Urothelium cell line (cell line): ENCODE results near the gene CFAP61.
A peak's percentile ranks its signal among the peaks of the same experiment; 100 is the strongest.
"Not testable (repeated sequence)": the region's sequence is repeated elsewhere in the genome, so short reads cannot be mapped to it uniquely, and the experiment has no call there.

Experiments used
- DNase-seq: peaks from one replicate; pipeline ENCODE4 v3.0.0; 2011; ENCODE audit warnings: low spot score, mixed read lengths
- FAIRE-seq: peaks from 2 replicates; lab custom pipeline; 2011; peaks lifted over from hg19 to GRCh38; lab: Jason Lieb, UNC

The CFAP61 gene

GRCh38 chr20:20085071-20085470 is 32.7 kb downstream of the CFAP61 start:
- DNase-seq (no peak), FAIRE-seq (no peak)

GRCh38 chr20:20085812-20086211 is 33.5 kb downstream of the CFAP61 start:
- DNase-seq, result no peak
- no peak for FAIRE-seq

- DNase-seq, result no peak
- FAIRE-seq, result no peak
Measured at GRCh38 chr20:20089018-20089417, 36.7 kb downstream of the CFAP61 start.

GRCh38 chr20:20089939-20090338 is 37.6 kb downstream of the CFAP61 start:
- FAIRE-seq, result no peak
- DNase-seq, result no peak

GRCh38 chr20:20092827-20093226 is 40.5 kb downstream of the CFAP61 start:
- no peak for DNase-seq
- no peak for FAIRE-seq

GRCh38 chr20:20094410-20094809 is 42.1 kb downstream of the CFAP61 start:
- FAIRE-seq (no peak), DNase-seq (no peak)

GRCh38 chr20:20095114-20095872 is 43.0 kb downstream of the CFAP61 start:
- no peak for FAIRE-seq
- DNase-seq, result no peak

- FAIRE-seq (no peak), DNase-seq (no peak)
Measured at GRCh38 chr20:20096421-20096820, 44.1 kb downstream of the CFAP61 start.

- DNase-seq, result no peak
- no peak for FAIRE-seq
Measured at GRCh38 chr20:20100881-20101280, 48.5 kb downstream of the CFAP61 start.

GRCh38 chr20:20102163-20102562 is 49.8 kb downstream of the CFAP61 start:
- no peak for DNase-seq
- no peak for FAIRE-seq

GRCh38 chr20:20102716-20103258 is 50.5 kb downstream of the CFAP61 start:
- no peak for DNase-seq

GRCh38 chr20:20103486-20103885 is 51.2 kb downstream of the CFAP61 start:
- FAIRE-seq (no peak), DNase-seq (no peak)

More at GRCh38 chr20:20102716-20103258, 50.5 kb downstream of the CFAP61 start:
- FAIRE-seq, result no peak

GRCh38 chr20:20123187-20123586 is 70.9 kb downstream of the CFAP61 start:
- not testable (repeated sequence) for FAIRE-seq, DNase-seq

- no peak for FAIRE-seq
Measured at GRCh38 chr20:20130399-20130798, 78.1 kb downstream of the CFAP61 start.

GRCh38 chr20:20134941-20135575 is 82.7 kb downstream of the CFAP61 start:
- DNase-seq (no peak), FAIRE-seq (no peak)

More at GRCh38 chr20:20130399-20130798, 78.1 kb downstream of the CFAP61 start:
- peak; percentile 9 for DNase-seq

GRCh38 chr20:20136313-20136712 is 84.0 kb downstream of the CFAP61 start:
- DNase-seq, result no peak
- no peak for FAIRE-seq

- DNase-seq, result no peak
- FAIRE-seq, result no peak
Measured at GRCh38 chr20:20137851-20138250, 85.5 kb downstream of the CFAP61 start.

- no peak for DNase-seq
- no peak for FAIRE-seq
Measured at GRCh38 chr20:20138301-20139064, 86.2 kb downstream of the CFAP61 start.

- FAIRE-seq (no peak), DNase-seq (no peak)
Measured at GRCh38 chr20:20139403-20139802, 87.1 kb downstream of the CFAP61 start.

- FAIRE-seq, result no peak
- DNase-seq, result no peak
Measured at GRCh38 chr20:20143165-20143564, 90.8 kb downstream of the CFAP61 start.

- FAIRE-seq (no peak), DNase-seq (no peak)
Measured at GRCh38 chr20:20143646-20144045, 91.3 kb downstream of the CFAP61 start.
